GM19240 (cell line): ENCODE results near the gene SLC25A46.
"Not testable (repeated sequence)": the region's sequence is repeated elsewhere in the genome, so short reads cannot be mapped to it uniquely, and the experiment has no call there.

Source experiments
- DNase-seq: peaks from one replicate; pipeline ENCODE4 v3.0.0; 2011; ENCODE audit warnings: low spot score; ENCODE audit not compliant: insufficient read length

Gene SLC25A46

DNA sequence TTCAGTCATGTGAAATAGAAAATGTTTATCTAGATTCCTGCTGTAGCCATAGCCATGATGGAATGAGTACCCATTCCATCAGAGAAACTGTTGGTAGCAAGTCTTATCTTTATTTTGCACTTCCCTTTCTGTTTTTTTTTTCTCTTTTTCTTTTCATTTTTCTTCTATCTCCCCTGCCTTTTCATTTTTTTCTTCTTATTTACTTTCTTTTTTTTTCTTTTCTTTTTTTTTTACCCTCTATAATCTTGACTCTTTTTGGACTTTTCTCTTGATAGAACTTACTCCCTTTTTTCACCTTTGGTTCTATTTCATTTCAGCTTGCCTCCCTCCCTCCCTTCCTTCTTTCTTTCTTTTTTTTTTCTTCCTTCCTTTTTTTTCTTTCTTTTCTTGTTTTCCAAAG, 15.4 kb downstream of the SLC25A46 start:
- DNase-seq: no peak

DNA sequence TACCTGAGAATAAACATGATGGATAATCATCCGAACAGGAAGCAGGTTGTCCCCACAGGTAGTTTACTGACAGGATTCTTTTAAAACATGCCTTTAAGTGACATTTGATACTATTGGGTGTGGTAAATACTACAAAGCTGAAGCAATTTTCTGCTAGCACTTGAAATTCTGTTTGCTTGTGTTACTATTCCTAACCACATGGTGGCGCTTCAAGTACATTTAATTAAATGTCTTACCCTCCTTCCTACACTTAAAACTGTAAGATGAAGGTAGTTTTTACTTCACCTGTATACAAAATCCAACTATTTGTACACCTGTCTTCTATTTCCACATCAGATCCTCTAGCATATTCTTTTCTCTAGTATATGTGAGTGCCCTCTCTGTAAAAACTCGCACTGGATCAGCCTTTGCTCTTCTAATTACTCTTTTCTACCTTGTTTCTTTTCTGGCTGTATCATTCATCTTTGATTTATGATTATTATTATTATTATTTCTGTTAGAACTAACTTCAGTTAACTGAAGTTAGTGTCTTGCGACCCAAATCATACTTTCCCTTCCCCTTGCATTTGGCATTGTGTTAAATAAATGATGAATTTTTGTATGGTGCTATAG, 18.4 kb downstream of the SLC25A46 start:
- no peak for DNase-seq

DNA sequence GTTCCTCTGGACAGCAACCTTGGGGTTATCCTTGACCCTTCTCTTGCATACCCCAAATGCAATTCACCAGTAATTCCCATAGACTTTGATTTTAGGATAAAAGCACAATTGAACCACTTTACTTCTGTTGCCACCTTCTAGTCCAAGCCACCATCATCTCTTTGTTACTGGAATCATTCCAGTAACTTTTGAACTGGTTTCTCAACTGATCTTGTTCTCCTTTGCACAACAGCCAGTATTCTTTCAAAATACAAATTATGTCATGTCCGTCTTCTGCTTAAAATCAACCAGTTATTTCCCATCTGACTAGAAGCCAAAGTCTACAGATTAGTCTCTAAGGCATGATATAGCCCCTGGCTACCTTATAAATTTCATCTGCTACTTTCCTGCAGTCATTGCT, 21.4 kb downstream of the SLC25A46 start:
- DNase-seq: no peak

GRCh38 chr5:110768138-110768860, 29.5 kb downstream of the SLC25A46 start:
- no peak for DNase-seq

- DNase-seq: no peak
Measured at GRCh38 chr5:110769000-110769681, 30.3 kb downstream of the SLC25A46 start.

DNA sequence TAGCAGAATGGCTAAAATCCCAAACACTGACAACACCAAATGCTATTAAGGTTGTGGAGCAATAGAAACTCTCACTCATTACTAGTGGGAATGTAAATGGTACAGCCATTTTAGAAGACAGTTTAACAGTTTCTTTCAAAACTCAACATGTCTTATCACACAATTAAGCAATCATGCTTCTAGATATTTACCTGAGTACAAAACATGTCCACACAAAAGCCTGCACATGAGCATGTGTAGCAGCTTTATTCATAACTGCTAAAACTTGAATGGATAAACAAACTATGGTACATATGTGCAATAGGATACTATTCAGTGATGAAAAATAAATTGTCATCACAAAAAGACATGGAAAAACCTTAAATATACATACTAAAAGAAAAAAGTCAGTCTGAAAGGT, 31.5 kb downstream of the SLC25A46 start:
- no peak for DNase-seq

DNA sequence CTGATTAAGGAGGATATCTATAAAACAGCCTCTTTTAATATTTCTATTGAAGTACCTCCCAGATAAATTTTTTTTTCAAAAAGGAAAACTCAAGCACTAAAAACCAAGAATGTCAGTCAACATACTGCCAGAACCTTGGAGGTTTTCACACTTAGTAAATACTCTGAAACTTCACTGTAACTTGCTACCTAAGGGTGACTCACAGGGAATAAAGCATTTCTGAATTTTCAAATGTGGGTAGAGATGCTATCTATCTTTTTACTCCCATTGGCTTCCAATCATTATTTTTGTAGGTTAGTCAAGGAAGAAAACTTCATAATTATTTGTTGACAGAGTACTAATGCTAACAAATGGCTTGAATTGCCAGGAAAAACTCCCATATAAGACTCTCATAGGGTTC, 46.1 kb downstream of the SLC25A46 start:
- DNase-seq: no peak

GRCh38 chr5:110785356-110785755, 46.5 kb downstream of the SLC25A46 start:
- no peak for DNase-seq

DNA sequence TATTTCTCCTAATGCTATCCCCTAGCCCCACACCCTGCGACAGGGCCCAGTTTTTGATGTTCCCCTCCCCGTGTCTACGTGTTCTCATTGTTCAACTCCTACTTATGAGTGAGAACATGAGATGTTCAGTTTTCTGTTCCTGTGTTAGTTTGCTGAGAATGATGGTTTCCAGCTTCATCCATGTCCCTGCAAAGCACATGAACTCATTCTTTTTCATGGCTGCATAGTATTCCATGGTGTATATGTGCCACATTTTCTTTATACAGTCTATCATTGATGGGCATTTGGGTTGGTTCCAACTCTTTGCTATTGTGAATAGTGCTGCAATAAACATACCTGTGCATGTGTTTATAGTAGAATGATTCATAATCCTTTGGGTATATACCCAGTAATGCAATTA, 49.2 kb downstream of the SLC25A46 start:
- not testable (repeated sequence) for DNase-seq

GRCh38 chr5:110790673-110791072, 51.9 kb downstream of the SLC25A46 start:
- DNase-seq: no peak

GRCh38 chr5:110802998-110803397, 64.2 kb downstream of the SLC25A46 start:
- DNase-seq: no peak

DNA sequence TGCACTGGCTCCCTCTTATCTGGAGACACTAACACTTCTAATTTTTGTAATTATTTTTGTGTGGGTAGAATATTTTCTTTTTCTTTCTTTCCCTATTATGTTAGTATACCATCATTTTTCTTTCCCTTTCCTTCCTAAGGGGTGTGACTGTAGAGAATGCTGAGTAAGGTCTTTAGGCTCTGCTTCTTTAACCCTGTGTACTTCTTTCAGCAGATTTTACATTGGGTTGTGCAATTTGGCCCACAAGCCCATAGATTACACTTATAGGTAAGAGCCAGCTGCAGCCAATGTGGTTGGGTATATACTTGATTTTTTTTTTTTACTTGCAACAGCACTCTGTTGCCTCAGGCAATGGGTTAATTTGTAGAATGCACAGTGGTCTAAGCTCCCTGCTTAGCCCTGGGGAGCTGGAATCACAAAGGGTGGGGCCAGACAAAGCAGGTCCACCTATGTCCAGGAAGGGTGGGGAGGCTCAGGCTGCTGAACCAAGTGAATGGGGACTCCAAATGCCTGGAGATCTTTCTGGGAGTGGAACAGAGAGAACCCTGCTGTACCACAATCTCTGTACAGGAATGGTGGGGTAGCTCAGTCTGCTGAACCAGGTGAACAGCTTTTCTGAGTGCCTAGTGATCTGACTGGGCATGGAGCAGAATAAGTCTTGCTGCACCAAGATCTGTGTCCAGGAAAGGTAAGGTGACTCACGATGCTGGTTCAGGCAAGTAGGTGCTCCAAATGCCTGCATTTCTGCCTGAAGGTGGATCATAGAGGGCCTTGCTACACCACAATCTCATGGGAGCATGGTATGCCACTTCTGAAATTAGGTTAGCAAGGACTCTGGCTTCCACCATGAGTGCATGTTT, 64.9 kb downstream of the SLC25A46 start:
- DNase-seq: no peak

- no peak for DNase-seq
Measured at GRCh38 chr5:110807169-110807568, 68.4 kb downstream of the SLC25A46 start.

DNA sequence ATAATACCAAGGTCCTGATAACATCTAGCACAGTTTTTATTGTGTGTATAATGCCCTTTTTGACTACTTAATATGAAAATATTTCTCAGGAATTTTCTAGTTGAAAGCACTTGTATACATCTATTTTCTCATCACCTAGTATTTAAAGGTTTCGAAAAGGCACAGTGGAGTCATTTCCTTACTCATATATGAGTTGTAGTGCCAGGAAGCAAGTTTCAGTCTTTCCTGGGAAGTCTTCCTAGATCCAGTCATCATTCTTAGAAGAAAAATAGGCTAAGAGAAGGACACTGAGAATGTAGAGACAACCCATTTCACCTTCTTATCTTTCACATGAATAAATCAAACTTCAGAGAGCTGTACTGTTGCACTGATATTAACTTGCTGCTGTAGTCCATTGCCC, 70.2 kb downstream of the SLC25A46 start:
- no peak for DNase-seq
